ENCODE results near the gene TRPV2. TPM values are rescaled to one million over a fixed set of nuclear protein-coding genes. Genes with fewer than 3 reads are reported as not detected.

The TRPV2 gene
- total and polyA plus RNA-seq, 10 of the 15 experiments (the other 5 are each of a cell fraction or from before 2014, with no cell fraction given), result 8.9 to 94.4 (median 54.1) TPM

GRCh38 chr17:16446338-16446983 is 31.1 kb downstream of the TRPV2 start:
- Histone ChIP-seq H3K4me2 (ENCODE audit: control insufficient read depth, insufficient read depth) (no peak overlapping the region), H3K4me1 (ENCODE audit: control insufficient read depth, insufficient read depth, low read length) (peaks cover 11% of the 10 kb centered on the region), H2AFZ (ENCODE audit: control insufficient read depth, low read depth, low read length) (no peak overlapping the region), H3K36me3 (ENCODE audit: control insufficient read depth in 2 of 2, insufficient read depth in 2 of 2, low read length in 1 of 2) (peaks cover 28 to 37% of the 10 kb centered on the region in 2 experiments), H3K9me3 (replicated peaks; ENCODE audit: control insufficient read depth, insufficient read depth, low read length) (no peaks in the 10 kb centered on the region), H3K27me3 (replicated peaks in 1 of 2; ENCODE audit: control insufficient read depth in 2 of 2, insufficient read depth in 2 of 2, low read length in 1 of 2) (no peaks in the 10 kb centered on the region), H3K79me2 (ENCODE audit: control insufficient read depth, insufficient read depth, low read length) (peaks cover 27% of the 10 kb centered on the region), H3K27ac (ENCODE audit: control insufficient read depth, insufficient read depth) (no peak overlapping the region), H3K9ac (ENCODE audit: control insufficient read depth, insufficient read depth, low read length) (no peak overlapping the region), H4K20me1 (ENCODE audit: control insufficient read depth, insufficient read depth) (peaks cover 6% of the 10 kb centered on the region), H3K4me3 (no peak overlapping the region)
- BruUV-seq (replicated peaks), result no TSS peak
- ATAC-seq (no peak), DNase-seq (ENCODE audit: low read depth, low spot score) (no peak), FAIRE-seq (no peak)
- CTCF ChIA-PET, result interaction anchor here (1.4 to 2.7 kb wide), 2 partner anchors 19 to 82 kb away, joined by 6 to 12 read pairs; no protein-coding TSS in a partner anchor
- WGBS (ENCODE audit: insufficient coverage, insufficient replicate concordance, low lambda C conversion rate, missing lambda C conversion rate), result 85% methylated on average over 12 of the region's 12 CpGs
- POLR2A ChIA-PET, result interaction anchor here (0.5 kb wide), 2 partner anchors 141 to 426 kb away, joined by 3 to 4 read pairs; no protein-coding TSS in a partner anchor
- SMC1A ChIA-PET (ENCODE audit: uncharacterized antibody, unreplicated experiment), result interaction anchor here (1.2 to 1.3 kb wide), 2 partner anchors 8 to 21 kb away, joined by 3 read pairs; no protein-coding TSS in a partner anchor
- RAD21 ChIA-PET (ENCODE audit: unreplicated experiment), result no interaction called here
- intact Hi-C loops (cut with micrococcal nuclease; ENCODE audit: unreplicated experiment) (no loop called here), in situ Hi-C loops (cut with MboI) (loop anchor here (5.0 kb wide), 1 partner anchor 49 kb away; no protein-coding TSS in a partner anchor)
- TF ChIP-seq RUNX3 (IDR thresholded peaks at IDR 0.05; ENCODE audit: low read length), result no peak
- 0 out of 2 replicates have a peak, but pooled peaks have one; percentile 29 for TF ChIP-seq POLR2A (IDR thresholded peaks at IDR 0.05; ENCODE audit: low read depth, low read length)
- TF ChIP-seq CREB1 (IDR thresholded peaks at IDR 0.05; ENCODE audit: low read depth), result no peak
- TF ChIP-seq NRF1 (conservative IDR thresholded peaks at IDR 0.05; ENCODE audit: low read depth, low read length), result no peak
- no peak for TF ChIP-seq SUPT20H (IDR thresholded peaks at IDR 0.05; ENCODE audit: borderline replicate concordance, control insufficient read depth, low read depth, low read length)
- TF ChIP-seq SMAD1 (IDR thresholded peaks at IDR 0.05; ENCODE audit: low read depth, partially characterized antibody), result no peak

DNA sequence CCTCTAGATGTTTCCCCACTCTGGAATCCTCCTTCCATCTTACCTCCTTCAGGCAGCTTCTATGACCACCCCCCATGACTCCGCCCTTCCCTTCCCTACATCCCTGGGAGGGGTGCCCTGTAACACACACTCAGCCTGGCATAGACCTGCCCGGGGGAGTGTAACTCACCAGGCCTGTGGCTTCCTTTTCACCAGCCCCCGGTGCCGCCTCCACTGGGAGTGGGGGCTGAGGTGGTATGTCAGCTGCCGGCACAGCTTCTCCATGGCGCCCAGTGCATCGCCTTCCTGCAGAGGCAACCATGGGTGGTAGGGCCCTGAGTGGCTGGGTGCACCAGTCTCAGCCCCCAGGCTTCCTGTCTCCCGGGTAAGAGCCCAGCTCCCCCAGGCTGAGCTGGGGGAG is 32.3 kb downstream of the TRPV2 start:
- Histone ChIP-seq H3K27me3 (replicated peaks in 1 of 2; ENCODE audit: control insufficient read depth in 2 of 2, insufficient read depth in 2 of 2, low read length in 1 of 2) (no peaks in the 10 kb centered on the region), H4K20me1 (ENCODE audit: control insufficient read depth, insufficient read depth) (peaks cover 6% of the 10 kb centered on the region), H3K4me1 (ENCODE audit: control insufficient read depth, insufficient read depth, low read length) (peaks cover 5% of the 10 kb centered on the region), H3K4me3 (no peak overlapping the region), H3K4me2 (ENCODE audit: control insufficient read depth, insufficient read depth) (no peak overlapping the region), H2AFZ (ENCODE audit: control insufficient read depth, low read depth, low read length) (no peak overlapping the region), H3K79me2 (ENCODE audit: control insufficient read depth, insufficient read depth, low read length) (peaks cover 15% of the 10 kb centered on the region), H3K36me3 (ENCODE audit: control insufficient read depth in 2 of 2, insufficient read depth in 2 of 2, low read length in 1 of 2) (peaks cover 26% of the 10 kb centered on the region in 2 experiments), H3K27ac (ENCODE audit: control insufficient read depth, insufficient read depth) (no peak overlapping the region), H3K9ac (ENCODE audit: control insufficient read depth, insufficient read depth, low read length) (no peak overlapping the region), H3K9me3 (replicated peaks; ENCODE audit: control insufficient read depth, insufficient read depth, low read length) (no peaks in the 10 kb centered on the region)
- CTCF ChIA-PET, result interaction anchor here (0.6 to 2.7 kb wide), 2 partner anchors 84 to 143 kb away, joined by 3 to 12 read pairs; no protein-coding TSS in a partner anchor
- intact Hi-C loops (cut with micrococcal nuclease; ENCODE audit: unreplicated experiment), result no loop called here
- TF ChIP-seq POLR2A (IDR thresholded peaks at IDR 0.05; ENCODE audit: low read depth, low read length) (peak; percentile 55; the same call in 1 of the 2 replicates), KDM1A (IDR thresholded peaks at IDR 0.05; ENCODE audit: borderline replicate concordance) (no peak), REST (IDR thresholded peaks at IDR 0.05; ENCODE audit: low read depth, low read length) (no peak)
- RAD21 ChIA-PET (ENCODE audit: unreplicated experiment), result no interaction called here
- ATAC-seq (no peak), FAIRE-seq (no peak), DNase-seq (ENCODE audit: low read depth, low spot score) (no peak)
- no TSS peak for BruUV-seq (replicated peaks)
- POLR2A ChIA-PET, result no interaction called here
- 58% methylated on average over 8 of the region's 8 CpGs for WGBS (ENCODE audit: insufficient coverage, insufficient replicate concordance, low lambda C conversion rate, missing lambda C conversion rate)
- in situ Hi-C loops (cut with MboI), result loop anchor here (5.0 kb wide), 1 partner anchor 50 kb away; no protein-coding TSS in a partner anchor
- SMC1A ChIA-PET (ENCODE audit: uncharacterized antibody, unreplicated experiment), result no interaction called here

Measured in GM12878 (cell line).